Activated CD4-positive, alpha-beta T cell treated with anti-CD3 and anti-CD28 coated beads, Interleukin-2, amount 10 ng/mL, durations not matched to agents 7 days and 5 days (primary cell): ENCODE measurements around the gene MAP2K5. TPM values are rescaled to one million over a fixed set of nuclear protein-coding genes. Genes with fewer than 3 reads are reported as not detected.
"Not testable (repeated sequence)": the region's sequence is repeated elsewhere in the genome, so short reads cannot be mapped to it uniquely, and the experiment has no call there.

Experiments
- CTCF ChIA-PET: fragments of 350-600 bp; sonication (Branson Sonifier 250); formaldehyde crosslinking; loops from one replicate; lab custom pipeline; 2021; ENCODE audit warnings: antibody characterized with exemption; lab: Charles Lee
- POLR2A ChIA-PET: fragments of 350-600 bp; sonication (Branson Sonifier 250); formaldehyde crosslinking; loops from one replicate; lab custom pipeline; 2021; ENCODE audit warnings: antibody characterized with exemption; lab: Charles Lee
- DNase-seq: peaks from one replicate; pipeline ENCODE4 v3.0.0-alpha.2; 2020
- H3K27ac Mint-ChIP-seq: one replicate; pipeline ENCODE4 v1.8.0; 2021; ENCODE audit warnings: mild to moderate bottlenecking, moderate library complexity, mixed read lengths
- H3K27me3 Mint-ChIP-seq: one replicate; pipeline ENCODE4 v1.8.0; 2021; ENCODE audit warnings: mixed read lengths
- H3K36me3 Mint-ChIP-seq: one replicate; pipeline ENCODE4 v1.8.0; 2021; ENCODE audit warnings: low read depth, mixed read lengths
- H3K4me1 Mint-ChIP-seq: one replicate; pipeline ENCODE4 v1.8.0; 2021; ENCODE audit warnings: mixed read lengths
- H3K4me3 Mint-ChIP-seq: one replicate; pipeline ENCODE4 v1.8.0; 2021; ENCODE audit warnings: mild to moderate bottlenecking, moderate library complexity, mixed read lengths
- H3K9me3 Mint-ChIP-seq: one replicate; pipeline ENCODE4 v1.8.0; 2021; ENCODE audit warnings: mixed read lengths
- total RNA-seq, 2 experiments: library from RNA; stranded (reverse); gene quantifications; one replicate each; pipeline ENCODE4 v1.2.3, GENCODE V29; 2021

The MAP2K5 gene
- total RNA-seq, 2 experiments from 2014 or later = 25.9 to 26.3 TPM

GRCh38 chr15:67618297-67618696 lies 75.8 kb downstream of the MAP2K5 start:
- H3K27me3 Mint-ChIP-seq = no peaks in the 10 kb centered on the region
- H3K4me3 Mint-ChIP-seq = no peak overlapping the region
- POLR2A ChIA-PET = no interaction called here
- DNase-seq = no peak
- CTCF ChIA-PET = no interaction called here
- H3K36me3 Mint-ChIP-seq = no peaks in the 10 kb centered on the region
- no peaks in the 10 kb centered on the region for H3K4me1 Mint-ChIP-seq
- no peak overlapping the region for H3K27ac Mint-ChIP-seq
- no peaks in the 10 kb centered on the region for H3K9me3 Mint-ChIP-seq

GRCh38 chr15:67622110-67622509 lies 79.6 kb downstream of the MAP2K5 start:
- Mint-ChIP-seq H3K27me3 (no peaks in the 10 kb centered on the region), H3K9me3 (no peaks in the 10 kb centered on the region), H3K4me1 (no peaks in the 10 kb centered on the region), H3K36me3 (no peaks in the 10 kb centered on the region), H3K27ac (no peak overlapping the region), H3K4me3 (no peak overlapping the region)
- POLR2A ChIA-PET = no interaction called here
- CTCF ChIA-PET = no interaction called here
- no peak for DNase-seq

GRCh38 chr15:67632261-67632660 lies 89.8 kb downstream of the MAP2K5 start:
- Mint-ChIP-seq H3K4me3 (no peak overlapping the region), H3K27me3 (no peaks in the 10 kb centered on the region), H3K9me3 (peaks cover 2% of the 10 kb centered on the region), H3K4me1 (peaks cover 7% of the 10 kb centered on the region), H3K36me3 (peaks cover 11% of the 10 kb centered on the region), H3K27ac (no peak overlapping the region)
- no peak for DNase-seq
- CTCF ChIA-PET = interaction anchor here (0.7 kb wide), 1 partner anchor 35 kb away, joined by 3 read pairs; no protein-coding TSS in a partner anchor
- POLR2A ChIA-PET = no interaction called here

- H3K36me3 Mint-ChIP-seq = peaks cover 14% of the 10 kb centered on the region
- POLR2A ChIA-PET, H3K27me3 Mint-ChIP-seq, H3K27ac Mint-ChIP-seq, H3K9me3 Mint-ChIP-seq, H3K4me1 Mint-ChIP-seq, DNase-seq, H3K4me3 Mint-ChIP-seq: not testable (repeated sequence)
- CTCF ChIA-PET = interaction anchor here (0.6 kb wide), 1 partner anchor 1843 kb away, joined by 3 read pairs; no protein-coding TSS in a partner anchor
These were observed 93.4 kb downstream of the MAP2K5 start for GRCh38 chr15:67635950-67636349.

- Mint-ChIP-seq H3K27me3 (no peaks in the 10 kb centered on the region), H3K36me3 (peaks cover 8% of the 10 kb centered on the region), H3K4me3 (no peak overlapping the region), H3K27ac (no peak overlapping the region), H3K9me3 (peaks cover 4% of the 10 kb centered on the region), H3K4me1 (peaks cover 7% of the 10 kb centered on the region)
- no peak for DNase-seq
- ChIA-PET POLR2A (no interaction called here), CTCF (no interaction called here)
These were observed 97.1 kb downstream of the MAP2K5 start for GRCh38 chr15:67639591-67639990.

GRCh38 chr15:67641453-67641852 lies 99.0 kb downstream of the MAP2K5 start:
- ChIA-PET CTCF (interaction anchor here (0.9 kb wide), 1 partner anchor 39 kb away, joined by 3 read pairs; no protein-coding TSS in a partner anchor), POLR2A (interaction anchor here (0.6 kb wide), 1 partner anchor 84 kb away, joined by 3 read pairs; no protein-coding TSS in a partner anchor)
- no peaks in the 10 kb centered on the region for H3K27me3 Mint-ChIP-seq

GRCh38 chr15:67646847-67647246 lies 104.3 kb downstream of the MAP2K5 start:
- Mint-ChIP-seq H3K36me3 (peaks cover 17% of the 10 kb centered on the region), H3K27me3 (no peaks in the 10 kb centered on the region), H3K4me3 (no peak overlapping the region), H3K4me1 (no peaks in the 10 kb centered on the region), H3K27ac (no peak overlapping the region), H3K9me3 (peaks cover 2% of the 10 kb centered on the region)
- no peak for DNase-seq
- CTCF ChIA-PET = no interaction called here
- POLR2A ChIA-PET = no interaction called here

More at GRCh38 chr15:67641453-67641852, 99.0 kb downstream of the MAP2K5 start:
- peaks cover 6% of the 10 kb centered on the region for H3K36me3 Mint-ChIP-seq
- H3K4me3 Mint-ChIP-seq = no peak overlapping the region
- H3K9me3 Mint-ChIP-seq = peaks cover 2% of the 10 kb centered on the region
- H3K4me1 Mint-ChIP-seq = no peaks in the 10 kb centered on the region
- no peak overlapping the region for H3K27ac Mint-ChIP-seq
- no peak for DNase-seq

GRCh38 chr15:67652586-67652985 lies 110.1 kb downstream of the MAP2K5 start:
- ChIA-PET POLR2A (no interaction called here), CTCF (no interaction called here)
- Mint-ChIP-seq H3K27me3 (no peaks in the 10 kb centered on the region), H3K27ac (no peak overlapping the region), H3K4me1 (no peaks in the 10 kb centered on the region), H3K4me3 (no peak overlapping the region), H3K9me3 (peaks cover 15% of the 10 kb centered on the region), H3K36me3 (peaks cover 46% of the 10 kb centered on the region)
- no peak for DNase-seq

- CTCF ChIA-PET = interaction anchor here (0.8 kb wide), 1 partner anchor 21 kb away, joined by 4 read pairs; no protein-coding TSS in a partner anchor
- no peaks in the 10 kb centered on the region for H3K4me1 Mint-ChIP-seq
- H3K4me3 Mint-ChIP-seq = no peak overlapping the region
- peaks cover 6% of the 10 kb centered on the region for H3K9me3 Mint-ChIP-seq
- peaks cover 40% of the 10 kb centered on the region for H3K36me3 Mint-ChIP-seq
- no peak for DNase-seq
- no peak overlapping the region for H3K27ac Mint-ChIP-seq
- POLR2A ChIA-PET = no interaction called here
- H3K27me3 Mint-ChIP-seq = no peaks in the 10 kb centered on the region
These were observed 117.9 kb downstream of the MAP2K5 start for GRCh38 chr15:67660446-67660845.

- Mint-ChIP-seq H3K9me3 (no peaks in the 10 kb centered on the region), H3K36me3 (peaks cover 34% of the 10 kb centered on the region), H3K27me3 (no peaks in the 10 kb centered on the region), H3K27ac (no peak overlapping the region), H3K4me1 (no peaks in the 10 kb centered on the region), H3K4me3 (no peak overlapping the region)
- no peak for DNase-seq
- POLR2A ChIA-PET = no interaction called here
- CTCF ChIA-PET = interaction anchor here (0.8 kb wide), 1 partner anchor 20 kb away, joined by 4 read pairs; no protein-coding TSS in a partner anchor
These were observed 118.5 kb downstream of the MAP2K5 start for GRCh38 chr15:67660874-67661606.

GRCh38 chr15:67670647-67671305 lies 128.3 kb downstream of the MAP2K5 start:
- Mint-ChIP-seq H3K4me3 (no peak overlapping the region), H3K9me3 (peaks cover 4% of the 10 kb centered on the region), H3K27ac (no peak overlapping the region), H3K27me3 (no peaks in the 10 kb centered on the region), H3K4me1 (no peaks in the 10 kb centered on the region), H3K36me3 (peaks cover 7% of the 10 kb centered on the region)
- ChIA-PET CTCF (interaction anchor here (1.0 kb wide), 1 partner anchor 40 kb away, joined by 3 read pairs; no protein-coding TSS in a partner anchor), POLR2A (no interaction called here)
- no peak for DNase-seq

GRCh38 chr15:67672834-67673233 lies 130.3 kb downstream of the MAP2K5 start:
- POLR2A ChIA-PET, H3K4me3 Mint-ChIP-seq, H3K27me3 Mint-ChIP-seq, DNase-seq, H3K36me3 Mint-ChIP-seq, H3K9me3 Mint-ChIP-seq, H3K4me1 Mint-ChIP-seq, H3K27ac Mint-ChIP-seq, CTCF ChIA-PET: not testable (repeated sequence)

- ChIA-PET POLR2A (no interaction called here), CTCF (no interaction called here)
- Mint-ChIP-seq H3K27me3 (no peaks in the 10 kb centered on the region), H3K9me3 (peaks cover 4% of the 10 kb centered on the region), H3K4me1 (no peaks in the 10 kb centered on the region), H3K27ac (no peak overlapping the region), H3K36me3 (peaks cover 12% of the 10 kb centered on the region), H3K4me3 (no peak overlapping the region)
- no peak for DNase-seq
These were observed 132.5 kb downstream of the MAP2K5 start for GRCh38 chr15:67674983-67675382.
